Measurements from ENCODE around the gene ZNF883. TPM values are rescaled to one million over a fixed set of nuclear protein-coding genes. Genes with fewer than 3 reads are reported as not detected.
"Not testable (repeated sequence)": the region's sequence is repeated elsewhere in the genome, so short reads cannot be mapped to it uniquely, and the experiment has no call there.

ZNF883 gene
- total and polyA plus RNA-seq, 2 experiments from 2014 or later = 26.8 to 44.4 TPM

GRCh38 chr9:113059581-113060284 lies 47.7 kb upstream of the ZNF883 start:
- H3K27ac Mint-ChIP-seq; H3K36me3 ChIP-seq (ENCODE audit: insufficient read depth); ATAC-seq; H3K4me1 ChIP-seq (ENCODE audit: insufficient read depth); H3F3A ChIP-seq (replicated peaks; ENCODE audit: low read depth); H3K79me2 ChIP-seq (replicated peaks; ENCODE audit: insufficient read depth); H3K4me1 Mint-ChIP-seq; H3K36me3 Mint-ChIP-seq (ENCODE audit: low read depth); H3K27ac ChIP-seq (ENCODE audit: low read depth); H4K20me1 ChIP-seq (replicated peaks; ENCODE audit: insufficient read depth); H2AFZ ChIP-seq: not testable (repeated sequence)
- H3K9me3 Mint-ChIP-seq = peaks cover 13% of the 10 kb centered on the region
- H3K27me3 Mint-ChIP-seq (ENCODE audit: insufficient read depth, low read depth, poor library complexity) = peaks cover 13% of the 10 kb centered on the region
- peak overlapping the region; percentile 34; the same call in 2 of the 3 replicates for H3K4me3 Mint-ChIP-seq
- DNase-seq (ENCODE audit: low spot score) = peak; percentile 53
- TF ChIP-seq EZH2 (IDR thresholded peaks at IDR 0.05; ENCODE audit: low read depth, unreplicated experiment) = peak; percentile 91
- peak overlapping the region; percentile 34 for H3K4me3 ChIP-seq
- peak overlapping the region; percentile 51; the same call in 1 of the 2 replicates for H3K4me2 ChIP-seq
- H3K9me2 ChIP-seq (ENCODE audit: insufficient read depth) = peaks cover 11% of the 10 kb centered on the region
- peaks cover 73% of the 10 kb centered on the region for H3K27me3 ChIP-seq (ENCODE audit: insufficient read depth)

GRCh38 chr9:113057193-113057592 lies 45.2 kb upstream of the ZNF883 start:
- H3K4me1 Mint-ChIP-seq = no peaks in the 10 kb centered on the region
- peak overlapping the region; percentile 97; the same call in 1 of the 2 replicates for H2AFZ ChIP-seq

More at GRCh38 chr9:113057193-113057592, 45.2 kb upstream of the ZNF883 start:
- Histone ChIP-seq H3K27me3 (ENCODE audit: insufficient read depth) (peaks cover 71% of the 10 kb centered on the region), H3K9me2 (ENCODE audit: insufficient read depth) (peaks cover 20% of the 10 kb centered on the region), H3K79me2 (replicated peaks; ENCODE audit: insufficient read depth) (0 out of 2 replicates have a peak, but pooled peaks cover 8% of the 10 kb centered on the region), H3K36me3 (ENCODE audit: insufficient read depth) (no peaks in the 10 kb centered on the region), H3K4me1 (ENCODE audit: insufficient read depth) (peaks cover 8% of the 10 kb centered on the region; the same call in 1 of the 2 replicates), H3K27ac (ENCODE audit: low read depth) (no peak overlapping the region), H3K4me2 (peak overlapping the region; percentile 98), H3F3A (replicated peaks; ENCODE audit: low read depth) (no peaks in the 10 kb centered on the region), H3K4me3 (peak overlapping the region; percentile 99), H4K20me1 (replicated peaks; ENCODE audit: insufficient read depth) (no peaks in the 10 kb centered on the region; the same call in 1 of the 2 replicates)
- Mint-ChIP-seq H3K27me3 (ENCODE audit: insufficient read depth, low read depth, poor library complexity) (peaks cover 13% of the 10 kb centered on the region), H3K4me3 (no peak overlapping the region), H3K27ac (no peak overlapping the region), H3K36me3 (ENCODE audit: low read depth) (peaks cover 3% of the 10 kb centered on the region; the same call in 1 of the 3 replicates), H3K9me3 (peaks cover 13% of the 10 kb centered on the region)
- no peak for DNase-seq (ENCODE audit: low spot score)
- ATAC-seq = no peak
- no peak for TF ChIP-seq EZH2phosphoT487 (IDR thresholded peaks at IDR 0.05; ENCODE audit: unreplicated experiment)
- TF ChIP-seq CTCF (conservative IDR thresholded peaks at IDR 0.05; ENCODE audit: low read depth in 2 of 2) = no peak
- no peak for TF ChIP-seq ETS1 (IDR thresholded peaks at IDR 0.05)
- peak; percentile 0 for TF ChIP-seq EZH2 (IDR thresholded peaks at IDR 0.05; ENCODE audit: low read depth, unreplicated experiment)

Measured in GM23338 (cell line).